ENCODE data around the gene DAW1.

DNA sequence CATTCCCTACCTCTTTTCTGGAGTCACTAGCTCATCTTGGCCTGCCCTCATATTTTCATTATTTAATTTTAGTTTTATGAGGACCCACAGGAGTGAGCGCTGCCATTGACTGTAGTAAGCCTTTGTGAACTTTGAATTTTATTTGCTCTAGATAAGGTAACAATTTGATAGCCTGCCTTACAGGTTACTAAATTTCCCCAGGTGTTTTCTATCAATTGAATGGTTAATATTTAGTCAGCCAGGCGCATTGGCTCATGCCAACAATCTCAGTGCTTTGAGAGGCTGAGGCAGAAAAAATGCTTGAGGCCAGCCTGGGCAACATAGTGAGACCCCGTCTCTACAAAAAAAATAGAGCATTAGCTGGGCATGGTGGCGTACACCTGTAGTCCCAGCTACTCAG, 50.2 kb downstream of the DAW1 start:
- TF ChIP-seq BHLHE40 (IDR thresholded peaks at IDR 0.05; ENCODE audit: borderline replicate concordance): no peak
- no peak for TF ChIP-seq LEF1 (IDR thresholded peaks at IDR 0.05; ENCODE audit: borderline replicate concordance)
- TF ChIP-seq FOXM1 (IDR thresholded peaks at IDR 0.05; ENCODE audit: borderline replicate concordance): no peak
- no peak for TF ChIP-seq SUZ12 (IDR thresholded peaks at IDR 0.05)
- no peak for TF ChIP-seq TARDBP (IDR thresholded peaks at IDR 0.05)
- TF ChIP-seq L3MBTL2 (conservative IDR thresholded peaks at IDR 0.05): no peak
- no peak for TF ChIP-seq SP1 (IDR thresholded peaks at IDR 0.05)
- TF ChIP-seq CTBP1 (IDR thresholded peaks at IDR 0.05; ENCODE audit: borderline replicate concordance): no peak
- TF ChIP-seq ELF4 (IDR thresholded peaks at IDR 0.05): no peak

All from HEK293T (cell line).